Astrocyte of the cerebellum (primary cell): ENCODE data around the gene SERPINF2.
"Not testable (repeated sequence)": the region's sequence is repeated elsewhere in the genome, so short reads cannot be mapped to it uniquely, and the experiment has no call there.

Experiments used
- DNase-seq: peaks from one replicate; pipeline ENCODE4 v3.0.0-alpha.2; 2011; ENCODE audit warnings: low read depth
- H3K4me3 ChIP-seq: 2 replicates; pipeline ENCODE4 v1.5.1; 2011; ENCODE audit warnings: mild to moderate bottlenecking, low read depth, low read length, moderate library complexity
- CTCF ChIP-seq: IDR thresholded peaks from 2 replicates; pipeline ENCODE4 v1.5.1; 2012; ENCODE audit warnings: low read length, low read depth, moderate library complexity, mild to moderate bottlenecking; ENCODE audit errors: missing control alignments
- in situ Hi-C: cut with HindIII; loops from 2 replicates; pipeline ENCODE4 v1.10.0; 2017; ENCODE audit warnings: low sequenced_read_pairs

The SERPINF2 gene

DNA sequence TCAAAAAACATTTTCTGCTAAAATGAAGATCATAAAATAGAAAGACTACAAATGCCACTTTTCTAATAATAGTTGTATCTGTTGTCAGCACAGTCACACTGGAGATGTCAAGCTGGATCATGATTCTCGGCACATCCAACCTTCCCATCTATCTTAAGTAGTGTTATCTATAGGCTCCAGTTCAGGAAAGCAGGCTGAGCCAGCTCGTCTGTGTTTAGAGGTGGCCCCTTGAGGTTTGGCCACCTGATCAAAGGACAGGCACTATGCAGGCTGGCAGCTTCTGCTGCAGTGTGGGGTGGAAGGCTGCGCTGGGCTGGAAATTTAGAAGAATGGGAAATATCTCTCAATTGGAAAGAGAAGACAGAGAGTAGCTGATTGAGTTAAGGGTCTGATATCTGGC is 54.7 kb downstream of the SERPINF2 start:
- no peak for TF ChIP-seq CTCF
- H3K4me3 ChIP-seq, result no peak overlapping the region
- in situ Hi-C loops, result no loop called here
- no peak for DNase-seq

- DNase-seq, H3K4me3 ChIP-seq, in situ Hi-C loops: not testable (repeated sequence)
Measured at GRCh38 chr17:1797846-1798245, 55.2 kb downstream of the SERPINF2 start.

DNA sequence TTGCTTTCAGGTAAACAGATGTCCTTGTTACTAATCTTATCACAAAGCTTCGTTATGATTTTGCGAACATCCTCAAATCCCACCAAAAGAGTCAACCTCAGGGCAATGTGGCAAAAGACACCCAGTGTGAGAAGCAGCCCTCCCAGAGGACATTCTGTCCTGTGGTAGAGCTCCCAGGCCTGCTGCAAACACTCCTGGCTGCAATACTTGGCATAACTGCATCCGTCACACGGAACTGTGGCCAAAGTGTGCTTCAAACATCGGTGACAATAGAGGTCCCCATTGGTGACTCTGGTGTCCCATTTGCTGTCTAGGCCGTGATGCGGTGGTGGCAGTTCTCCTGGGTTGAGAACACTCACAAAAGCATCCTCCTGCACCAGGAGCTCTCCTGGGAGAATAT is 57.6 kb downstream of the SERPINF2 start:
- in situ Hi-C loops, result no loop called here
- TF ChIP-seq CTCF, result no peak
- no peak for DNase-seq
- H3K4me3 ChIP-seq, result no peak overlapping the region

- in situ Hi-C loops, result no loop called here
- TF ChIP-seq CTCF, result no peak
- DNase-seq, result no peak
- H3K4me3 ChIP-seq, result no peak overlapping the region
Measured at GRCh38 chr17:1800712-1801111, 58.0 kb downstream of the SERPINF2 start.

DNA sequence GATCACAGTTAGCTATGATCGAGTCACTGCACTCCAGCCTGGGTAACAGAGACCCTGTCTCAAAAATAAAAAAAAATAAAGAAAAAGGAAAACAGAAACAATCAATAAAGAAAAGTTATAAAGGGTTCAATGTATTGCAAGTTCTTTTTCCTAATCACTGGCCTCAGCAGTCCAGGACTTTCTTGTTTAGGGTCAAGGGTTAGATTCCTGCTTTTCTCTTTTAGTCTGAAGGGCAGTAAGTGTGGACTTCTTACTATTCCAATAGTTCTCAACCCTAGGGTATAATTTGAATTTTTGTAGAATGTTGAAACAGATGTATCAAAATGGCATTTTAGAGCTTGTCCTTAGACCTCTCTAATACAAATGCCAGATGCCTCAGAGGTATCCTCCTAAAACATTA is 59.8 kb downstream of the SERPINF2 start:
- no peak overlapping the region for H3K4me3 ChIP-seq
- DNase-seq, result no peak
- in situ Hi-C loops, result no loop called here
- no peak for TF ChIP-seq CTCF

GRCh38 chr17:1803280-1803679 is 60.6 kb downstream of the SERPINF2 start:
- H3K4me3 ChIP-seq, result no peak overlapping the region
- no peak for DNase-seq
- in situ Hi-C loops, result no loop called here
- no peak for TF ChIP-seq CTCF
